HG03097 (cell line): ENCODE measurements around the gene KLF7.

ENCODE experiments used
- ATAC-seq: cut with Tn5 transposase; IDR thresholded peaks from one replicate; pipeline ENCODE4 v1.9.1; 2021; ENCODE audit not compliant: unreplicated experiment, low FRiP score

KLF7 gene

DNA sequence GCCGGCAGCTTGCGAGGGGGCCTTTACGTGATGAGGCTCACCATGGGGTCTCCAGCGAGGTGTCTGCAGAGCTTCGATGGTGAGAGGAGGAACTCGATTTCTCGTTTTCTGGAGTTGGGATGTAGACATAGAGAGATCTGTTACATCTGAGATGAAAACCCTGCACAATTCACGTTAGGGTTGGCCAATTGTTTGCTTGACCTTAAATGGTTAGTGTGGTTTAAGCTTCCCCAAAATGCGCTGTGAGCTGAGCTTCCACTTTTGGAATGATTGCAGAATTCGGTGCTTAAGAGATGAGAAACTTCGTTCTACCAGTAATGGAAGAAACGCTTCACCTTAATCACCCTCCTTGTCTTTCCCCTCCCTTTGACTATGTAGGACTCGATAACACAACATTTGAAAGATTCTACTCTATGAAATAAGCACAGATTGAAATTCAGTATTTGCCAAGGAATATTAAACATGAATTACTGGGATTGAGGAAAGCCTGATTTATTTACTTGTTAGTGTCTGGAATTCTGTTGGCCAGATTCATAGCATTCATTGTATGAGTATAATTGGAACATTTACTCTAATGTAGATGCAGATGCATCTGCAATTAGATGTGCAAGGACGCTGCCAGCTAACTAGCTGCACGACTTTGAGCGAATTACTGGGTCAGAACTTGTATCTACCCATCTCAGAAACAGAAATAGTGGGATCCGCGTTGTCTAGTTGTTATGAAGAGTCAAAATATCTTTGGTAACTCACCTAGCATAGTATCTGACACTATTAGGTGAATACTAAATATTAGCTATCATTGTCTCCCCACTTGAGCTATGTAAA, 1.6 kb upstream of the KLF7 start:
- no peak for ATAC-seq

DNA sequence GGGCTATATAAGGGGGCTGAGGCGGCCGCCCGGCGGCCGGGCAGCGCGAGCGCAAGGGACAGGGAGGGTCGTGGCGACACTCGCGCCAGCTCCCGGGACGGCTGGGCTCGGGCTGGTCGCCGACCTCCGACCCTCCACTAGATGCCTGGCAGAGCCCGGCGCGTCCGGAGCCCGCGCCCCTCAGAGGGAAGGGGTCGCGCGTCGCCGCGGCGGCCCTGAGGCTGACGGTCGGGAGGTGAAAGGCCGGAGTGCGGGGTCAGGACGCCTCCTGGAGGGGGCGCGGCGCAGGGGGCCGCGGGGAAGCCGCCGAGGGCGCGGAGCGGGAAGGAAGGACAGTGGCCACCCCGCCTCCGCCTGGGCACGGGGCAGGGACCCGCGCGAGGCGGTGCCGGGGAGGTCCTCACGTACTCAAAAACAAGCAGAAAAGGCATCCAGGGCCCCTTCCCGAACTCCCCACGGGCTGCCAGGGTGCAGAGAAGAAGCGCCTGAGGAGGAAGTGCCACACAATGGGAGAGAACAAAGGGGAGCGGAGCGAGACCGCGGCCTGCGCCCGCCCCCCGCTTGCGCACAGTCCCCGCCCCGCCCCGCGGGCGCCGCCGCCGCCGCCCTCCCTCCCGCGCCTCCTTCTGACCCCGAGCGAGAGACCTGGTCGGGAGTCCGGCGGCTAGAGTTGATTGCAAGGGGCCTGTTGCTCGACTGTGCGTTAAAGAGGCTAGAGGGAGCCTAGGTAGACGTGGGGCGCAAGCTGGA, 776 bp upstream of the KLF7 start:
- peak; percentile 45 for ATAC-seq

DNA sequence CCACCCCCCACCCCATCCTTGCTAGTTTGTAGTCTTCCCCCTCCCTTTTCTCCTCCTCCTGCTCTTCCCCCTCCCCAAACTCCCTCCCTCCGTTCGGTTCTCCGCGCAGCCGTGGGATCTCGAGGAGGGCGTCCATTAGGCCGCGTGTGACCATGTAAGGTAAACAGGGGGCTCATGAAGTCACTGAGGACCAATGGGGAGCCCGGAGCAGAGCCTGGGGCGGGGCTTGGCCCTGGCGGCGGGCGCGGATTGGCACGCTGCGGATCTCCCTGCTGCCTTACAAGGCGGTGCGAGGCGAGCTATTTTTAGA, 246 bp upstream of the KLF7 start:
- ATAC-seq: peak; percentile 98

DNA sequence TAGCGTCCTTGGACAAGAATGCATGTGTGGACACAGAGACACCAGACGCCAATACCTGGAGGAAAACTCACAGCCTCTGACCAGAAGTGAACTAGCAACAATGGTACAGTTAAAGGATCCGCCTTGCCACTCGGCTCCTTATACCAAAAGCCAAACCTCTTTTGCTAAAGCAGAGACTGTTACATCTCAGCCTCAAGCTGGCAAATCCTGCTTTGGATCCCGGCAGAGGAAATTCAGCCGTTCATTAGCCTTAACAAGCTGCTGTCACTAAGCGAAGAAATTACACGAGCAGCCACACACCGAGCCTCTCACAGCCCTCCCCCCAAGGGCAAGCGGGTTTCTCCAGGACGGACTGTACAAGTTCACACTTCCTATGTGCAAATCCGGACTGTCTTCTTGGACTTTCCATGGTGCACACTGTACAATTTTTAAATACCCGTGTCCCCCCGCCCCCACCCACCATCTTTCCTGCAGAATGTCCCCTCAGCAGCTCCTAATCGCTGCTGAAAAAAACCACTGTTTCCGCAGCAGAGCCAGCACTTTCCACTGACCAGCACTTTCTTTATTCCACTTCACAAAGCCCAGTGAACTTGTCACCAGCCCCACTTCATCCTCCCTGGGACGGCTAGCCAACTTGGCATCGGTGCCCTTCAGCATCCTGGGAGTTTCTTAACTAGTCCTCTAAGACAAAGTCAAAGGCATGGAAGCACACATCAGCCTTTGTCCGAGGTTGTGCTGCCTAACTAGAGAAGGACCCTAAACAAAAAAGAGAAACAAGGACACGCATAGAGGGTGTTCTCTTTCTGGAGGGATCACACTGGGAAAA, 1.5 kb downstream of the KLF7 start:
- ATAC-seq: no peak

DNA sequence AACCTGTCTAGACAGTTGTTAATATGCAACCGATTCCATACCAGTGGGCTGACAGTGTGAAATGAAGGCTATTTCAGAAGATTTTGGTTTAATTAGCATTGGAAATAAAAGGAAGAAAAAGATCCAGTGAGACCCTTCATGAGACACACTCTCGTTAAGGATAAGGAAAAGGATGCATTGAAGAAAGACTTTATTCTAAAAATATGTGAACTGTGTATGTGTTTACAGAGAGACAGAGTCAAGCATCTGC, 2.1 kb downstream of the KLF7 start:
- ATAC-seq: no peak

DNA sequence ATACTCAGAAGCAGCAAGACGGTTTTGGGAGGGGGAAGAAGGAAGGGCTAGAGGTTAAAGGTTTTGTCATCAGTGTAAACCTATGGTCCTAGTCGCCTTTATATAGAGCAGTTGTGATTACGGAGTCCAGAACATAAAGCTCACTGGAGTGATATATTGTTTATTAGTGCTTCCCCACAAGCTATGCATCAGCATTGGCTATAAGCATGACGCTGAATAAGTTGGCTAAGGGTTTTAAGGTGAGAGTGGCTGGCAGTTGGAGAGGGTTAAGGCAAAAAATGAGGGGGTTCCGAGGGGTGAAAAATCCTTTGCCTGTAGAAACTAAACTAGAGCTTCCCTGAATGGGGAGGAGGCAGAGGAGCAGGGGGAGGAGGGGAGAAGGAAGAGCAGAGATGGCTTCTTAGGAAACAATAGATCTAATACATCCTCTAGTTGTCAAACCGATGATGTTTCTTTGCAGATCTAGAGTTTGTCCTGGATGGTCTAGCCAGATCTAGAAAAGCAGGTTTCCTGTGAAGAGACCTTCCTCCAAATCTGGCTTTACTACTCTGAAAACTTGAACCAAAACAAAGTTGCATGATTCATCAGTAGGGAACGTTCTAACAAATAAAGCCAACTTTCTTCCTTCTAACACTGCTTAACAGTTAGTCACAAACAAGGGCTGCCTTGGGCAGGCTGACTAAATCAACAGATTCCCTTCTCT, 2.5 kb downstream of the KLF7 start:
- no peak for ATAC-seq

DNA sequence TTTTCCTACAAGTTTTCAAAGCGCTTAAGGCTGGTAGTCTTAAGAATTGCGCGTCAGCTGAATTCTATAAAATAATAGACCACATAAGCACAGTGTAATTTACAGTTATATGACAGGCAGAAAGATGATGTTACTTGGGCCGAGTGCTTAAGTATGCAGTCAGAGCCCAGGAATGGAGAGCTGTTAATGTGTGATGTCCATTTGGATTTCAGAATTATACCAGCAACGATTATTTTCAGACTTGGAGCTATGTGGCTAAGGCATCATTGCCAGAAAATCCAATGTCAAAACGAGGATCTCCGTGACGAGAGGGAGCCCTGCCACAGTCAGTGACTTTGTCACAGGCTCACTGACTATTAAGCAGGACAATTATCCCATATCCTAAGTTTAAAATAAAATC, 3.4 kb downstream of the KLF7 start:
- no peak for ATAC-seq

DNA sequence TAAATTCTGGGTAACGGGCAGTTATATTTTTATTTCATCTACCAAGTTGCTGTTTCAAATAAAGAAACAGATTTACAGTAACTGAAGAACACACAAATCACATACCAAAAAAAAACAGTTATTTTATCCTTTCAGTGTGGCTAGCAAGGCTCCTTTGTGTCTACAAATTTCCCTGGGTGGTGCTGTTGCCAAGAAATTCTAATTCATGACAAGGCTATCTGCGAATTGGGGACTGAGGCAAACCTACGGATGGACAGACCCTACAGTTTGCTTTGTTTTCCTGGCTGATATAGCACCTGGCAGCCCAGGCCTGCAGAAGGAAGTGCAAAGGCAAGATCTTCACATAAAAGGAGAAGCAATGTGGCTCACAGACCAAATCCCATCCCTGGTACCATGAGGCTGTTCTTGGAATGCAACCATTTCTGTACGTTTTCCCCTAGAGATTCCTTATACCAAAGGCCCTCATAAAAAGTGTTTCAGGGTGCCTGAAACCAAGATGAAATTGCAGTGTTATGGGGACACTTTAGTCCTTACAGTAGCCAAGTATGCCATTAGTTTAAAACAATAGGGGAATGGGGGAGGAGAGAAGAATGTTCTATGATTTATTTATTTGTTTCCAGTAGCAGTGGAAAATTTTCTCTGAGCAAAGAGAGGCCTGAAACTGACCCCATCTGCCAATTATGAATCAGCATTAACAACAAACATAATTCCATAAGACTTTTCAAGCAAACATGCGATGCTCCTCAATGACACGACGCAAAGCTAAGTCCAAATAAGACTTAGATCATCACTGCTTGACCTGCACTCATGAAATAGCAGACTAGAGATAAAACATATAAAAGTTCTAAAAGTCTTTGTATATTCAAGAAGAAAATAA, 4.3 kb downstream of the KLF7 start:
- no peak for ATAC-seq

DNA sequence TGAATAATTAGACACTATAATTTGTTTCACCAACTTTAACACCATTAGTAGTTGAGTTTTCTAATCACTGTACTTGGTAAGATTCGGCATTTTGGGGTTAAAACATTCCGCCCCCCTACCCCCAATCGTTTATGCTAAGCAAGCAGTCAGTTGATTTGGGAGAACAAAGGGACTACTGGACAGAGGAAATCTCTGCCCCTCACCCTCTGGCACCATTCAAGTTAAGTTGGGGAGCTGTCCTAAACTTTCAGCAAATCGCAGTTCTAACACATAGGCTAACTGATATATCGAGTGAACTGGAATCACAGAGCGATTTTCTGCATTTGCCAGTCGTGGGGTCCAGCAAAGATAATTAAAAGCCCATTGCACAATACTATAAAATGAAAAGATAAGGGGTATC, 5.6 kb downstream of the KLF7 start:
- no peak for ATAC-seq

DNA sequence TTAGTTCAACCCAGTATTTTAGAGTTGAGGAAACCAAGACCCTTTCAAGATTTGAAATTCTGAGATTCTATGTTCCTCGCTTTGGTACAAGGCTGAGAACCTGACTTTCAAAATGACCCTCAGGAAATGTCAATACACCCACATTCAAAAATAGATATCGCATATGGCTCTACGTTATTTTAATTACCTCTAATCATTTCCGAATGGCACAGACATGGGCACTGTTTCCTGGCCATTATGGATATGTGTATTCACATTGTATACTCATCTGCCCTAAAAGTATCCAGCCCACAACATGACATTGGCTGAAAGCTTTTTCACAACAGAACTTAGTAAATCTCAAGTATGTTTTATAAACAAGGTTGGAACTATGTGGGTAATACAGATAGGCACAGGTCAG, 6.7 kb downstream of the KLF7 start:
- ATAC-seq: no peak

DNA sequence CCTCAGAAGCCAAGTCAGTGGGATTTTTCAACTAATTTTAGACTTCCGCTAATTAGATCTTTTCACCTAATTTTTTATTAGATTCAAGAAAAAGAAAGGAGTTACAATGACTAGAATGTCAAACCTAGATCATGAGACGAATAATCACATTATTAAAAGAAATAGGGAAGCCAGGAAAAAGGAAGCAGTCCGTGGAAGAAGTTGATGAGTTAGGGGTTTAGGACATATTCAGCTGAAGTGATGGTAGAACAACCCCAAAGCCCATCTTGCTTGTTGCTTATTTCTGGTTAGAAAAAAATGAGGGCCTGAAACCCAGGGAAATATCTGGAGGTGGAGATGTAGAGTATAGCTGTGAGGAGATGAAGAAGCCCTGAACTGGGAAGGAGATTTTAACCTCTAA, 8.0 kb downstream of the KLF7 start:
- ATAC-seq: no peak

DNA sequence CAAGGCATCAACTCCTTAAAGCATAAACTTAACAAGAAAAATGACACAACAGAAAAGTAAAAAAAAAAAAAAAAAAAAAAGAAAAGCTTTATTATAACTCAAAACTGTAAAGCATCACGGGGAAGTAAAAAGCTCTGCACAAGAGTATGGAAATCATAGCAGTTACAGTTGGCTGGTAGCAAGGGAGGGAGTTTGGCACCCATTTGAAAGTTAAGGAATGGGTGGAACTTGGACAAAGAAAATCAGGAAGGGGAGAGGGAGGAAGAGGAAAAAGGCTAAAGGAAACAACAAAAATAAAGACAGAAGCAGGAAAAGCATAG, 8.6 kb downstream of the KLF7 start:
- ATAC-seq: no peak

DNA sequence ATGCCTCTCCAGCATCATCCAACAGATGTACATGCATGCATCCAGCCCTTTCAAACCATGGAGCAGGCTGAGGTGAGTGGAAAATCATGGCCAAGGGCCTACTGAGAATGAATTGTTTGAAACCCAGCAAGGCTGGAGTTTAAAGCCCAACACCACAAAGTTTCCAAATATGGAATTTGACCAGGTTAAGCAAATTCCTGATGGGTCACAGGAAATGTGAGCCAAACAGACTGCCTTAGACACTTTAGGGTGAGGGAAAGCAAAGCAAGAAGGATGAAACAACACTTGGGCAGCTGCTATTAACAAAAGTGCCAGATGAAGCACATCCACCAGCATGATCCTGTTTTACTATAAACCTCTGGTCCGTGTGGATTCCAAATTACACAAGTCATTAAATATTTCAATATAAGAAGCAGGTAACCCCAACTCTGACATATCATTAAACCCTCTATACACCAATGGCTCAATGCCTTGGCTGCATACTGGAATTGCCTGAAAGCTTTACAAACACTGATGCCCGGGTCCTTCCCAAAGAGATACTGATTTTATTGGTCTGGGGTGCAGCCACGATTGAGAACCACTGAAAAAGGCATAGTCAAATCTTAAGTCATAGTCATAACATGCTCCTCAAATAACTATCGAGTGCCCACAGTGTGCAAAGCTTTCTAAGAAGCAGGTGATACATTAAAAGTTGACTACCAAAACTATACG, 9.1 kb downstream of the KLF7 start:
- ATAC-seq: no peak

DNA sequence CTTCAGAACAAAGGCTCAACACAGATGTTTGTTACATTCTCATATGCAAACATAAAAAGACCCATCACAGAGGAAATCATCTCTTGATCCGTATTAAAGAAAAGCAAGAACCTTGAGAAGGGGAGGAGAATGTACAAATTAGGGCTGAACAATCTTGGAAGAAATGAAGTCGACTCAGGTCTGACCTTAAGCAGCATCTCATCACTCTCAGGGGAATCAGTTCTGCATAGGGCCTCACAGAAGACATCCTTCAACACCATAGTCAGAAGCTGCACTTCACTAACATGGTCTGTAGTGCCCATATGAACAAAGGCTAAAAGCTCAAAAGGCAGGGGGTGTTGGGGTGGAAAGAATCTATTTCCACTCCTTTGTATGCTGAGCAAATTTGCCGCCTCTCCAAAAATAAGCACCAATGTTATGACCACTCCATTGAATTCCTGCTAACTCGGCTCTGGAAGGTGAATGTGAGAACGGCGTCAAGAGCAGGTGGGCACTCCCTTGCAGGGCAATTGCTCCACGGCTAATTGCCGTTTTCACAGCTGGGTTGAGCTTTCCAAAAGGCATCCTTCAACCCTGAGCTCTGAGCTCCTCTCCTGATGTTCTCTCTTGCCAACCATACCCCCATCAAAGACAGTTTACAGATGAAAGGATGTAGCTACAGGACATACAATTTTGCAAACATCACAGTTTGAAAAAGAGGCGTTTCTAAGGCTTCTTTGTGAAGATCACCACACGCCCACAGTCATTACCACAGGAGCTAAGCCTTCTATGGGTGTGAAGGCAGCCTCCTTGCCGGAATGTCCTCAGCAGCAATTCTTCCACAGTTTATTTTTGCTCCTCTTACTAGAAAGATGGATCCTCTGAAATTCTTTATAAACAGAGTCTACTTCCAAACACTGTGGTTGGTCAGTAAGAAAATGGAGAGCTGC, 10.0 kb downstream of the KLF7 start:
- no peak for ATAC-seq

DNA sequence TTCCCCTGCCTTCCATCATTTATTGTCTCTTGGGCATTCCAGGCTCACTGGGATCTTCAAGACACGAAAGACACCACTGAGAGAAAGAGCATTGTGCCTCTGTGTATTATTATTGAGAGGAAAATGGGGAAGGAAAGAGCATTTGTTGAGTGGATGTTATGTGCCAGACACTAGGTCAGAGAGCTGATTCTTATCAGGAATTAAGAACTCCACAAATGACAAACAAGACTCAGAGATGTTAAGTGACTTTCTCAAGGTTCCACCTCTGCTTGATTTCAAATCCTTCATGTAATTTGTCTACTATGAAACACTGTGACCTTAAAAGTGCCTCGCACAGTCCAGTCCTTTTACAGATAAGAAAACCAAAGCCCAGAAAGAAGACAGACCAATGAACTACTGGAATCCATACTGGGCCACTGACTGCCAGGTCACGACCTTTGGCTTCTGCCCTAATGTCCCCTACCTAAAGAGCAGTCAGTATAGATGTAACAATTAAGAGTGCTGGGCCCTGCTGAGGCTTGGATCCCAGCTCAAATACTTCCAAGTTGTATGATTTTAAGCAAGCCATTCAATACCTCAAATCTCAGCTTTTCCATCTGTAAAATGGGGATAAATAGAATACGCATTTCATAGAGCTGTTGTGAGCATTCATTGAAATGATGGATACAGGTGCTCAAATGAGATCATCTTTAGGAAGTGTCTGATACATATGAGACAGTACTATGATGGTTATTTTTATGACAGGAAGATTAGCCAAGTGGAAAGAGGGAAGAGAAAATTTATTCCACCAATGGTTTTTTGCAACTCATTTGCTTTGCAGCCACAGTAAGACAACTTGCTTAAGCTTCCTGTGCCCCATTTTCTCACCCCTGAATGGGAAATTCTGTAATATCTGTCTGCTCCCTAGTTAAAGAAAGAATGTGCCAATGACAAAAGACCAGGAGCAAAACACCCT, 10.9 kb downstream of the KLF7 start:
- no peak for ATAC-seq

DNA sequence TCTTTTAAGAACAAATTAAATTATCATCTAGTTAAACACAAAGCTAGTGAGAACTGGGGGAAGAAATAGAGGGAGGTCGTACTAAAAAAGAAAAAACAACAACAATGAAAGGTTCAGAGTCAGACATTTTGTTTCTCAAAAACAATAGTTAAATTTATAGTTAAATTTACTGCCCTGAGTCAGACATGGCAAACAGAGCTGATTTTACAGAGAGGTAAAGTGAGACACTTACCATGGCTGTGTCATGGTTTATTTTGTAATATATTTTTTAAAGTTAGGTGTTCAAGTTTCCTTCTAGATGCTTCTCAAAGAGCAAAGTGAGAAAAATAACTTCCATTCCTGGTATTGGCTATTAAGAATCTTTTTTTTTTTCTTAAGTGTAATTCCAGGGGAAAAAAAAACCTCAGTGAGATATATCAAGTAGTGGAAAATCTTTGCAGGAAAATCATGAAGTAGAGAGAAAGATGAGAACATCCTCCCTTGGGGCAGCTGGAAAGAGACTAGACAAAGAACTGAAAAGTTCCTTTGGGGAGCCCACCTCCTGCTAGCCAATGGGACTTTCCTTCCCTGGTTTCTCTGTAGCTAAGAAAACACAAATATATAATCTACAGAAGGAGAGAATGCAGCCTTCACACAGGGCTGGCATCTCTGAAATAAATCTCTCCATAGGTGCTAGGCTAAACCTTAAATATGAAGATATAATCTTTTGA, 12.3 kb downstream of the KLF7 start:
- ATAC-seq: no peak

DNA sequence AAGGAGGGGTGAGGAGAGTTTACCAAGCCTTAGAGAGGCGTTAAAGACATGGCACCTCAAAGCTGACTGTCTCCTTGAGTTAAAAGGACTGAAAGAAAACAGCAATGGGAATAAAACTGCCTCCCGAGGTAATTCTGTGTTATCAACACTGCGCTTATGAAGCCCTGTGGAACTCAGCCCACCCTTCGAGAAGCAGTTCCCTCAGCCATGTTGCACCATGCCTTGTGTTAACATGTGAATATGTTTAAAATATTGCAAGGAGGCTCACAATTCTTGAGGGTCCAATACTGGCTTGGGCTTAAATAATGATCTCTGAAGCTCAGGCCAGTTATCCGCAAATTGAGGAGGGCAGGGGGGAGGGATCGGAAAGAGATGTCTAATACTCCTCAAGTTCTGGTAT, 14.7 kb downstream of the KLF7 start:
- no peak for ATAC-seq
